Left ventricle myocardium inferior (tissue), 1 donor: Measurements from ENCODE around the gene SLC29A4. TPM values are rescaled to one million over a fixed set of nuclear protein-coding genes. Genes with fewer than 3 reads are reported as not detected.
"Not testable (repeated sequence)": the region's sequence is repeated elsewhere in the genome, so short reads cannot be mapped to it uniquely, and the experiment has no call there.

ENCODE experiments used
- DNase-seq: peaks from one replicate; pipeline ENCODE4 v3.0.0-alpha.2; 2020
- H3K27ac ChIP-seq: fragments of 200-600 bp; replicated peaks from 2 replicates; pipeline ENCODE4 v1.8.0; 2021
- H3K27me3 ChIP-seq: fragments of 200-600 bp; 2 replicates; pipeline ENCODE4 v1.8.0; 2021; ENCODE audit warnings: low read depth
- H3K36me3 ChIP-seq: fragments of 200-600 bp; 2 replicates; pipeline ENCODE4 v1.8.0; 2021
- H3K4me1 ChIP-seq: fragments of 200-600 bp; 2 replicates; pipeline ENCODE4 v1.8.0; 2021
- H3K4me3 ChIP-seq: fragments of 200-600 bp; 2 replicates; pipeline ENCODE4 v1.8.0; 2021; ENCODE audit warnings: mild to moderate bottlenecking, moderate library complexity
- H3K9me3 ChIP-seq: fragments of 200-600 bp; replicated peaks from 2 replicates; pipeline ENCODE4 v1.8.0; 2021
- intact Hi-C: fragments of 100-400 bp; cut with micrococcal nuclease; formaldehyde crosslinking; loops from one replicate; pipeline ENCODE4 v1.11.0; 2022
- total RNA-seq: library from RNA; stranded (reverse); fragmentation: NEBNext Ultra II Directional; extraction: Animal tissue kit (Norgen Biotek cat#: 25700); gene quantifications from one replicate; pipeline ENCODE4 v1.2.1, GENCODE V29; 2021
- TF ChIP-seq, protein P1 (sequence below): fragments of 200-600 bp; IDR thresholded peaks from 2 replicates; pipeline ENCODE4 v1.8.0; 2021; ENCODE audit warnings: antibody characterized with exemption, mild to moderate bottlenecking, borderline replicate concordance
- donor health status: DM: no; HTN: yes; CAD: no; lungs with severe emphysema.

The SLC29A4 gene
- total RNA-seq, 1 donor from 2014 or later = 3.7 TPM

DNA sequence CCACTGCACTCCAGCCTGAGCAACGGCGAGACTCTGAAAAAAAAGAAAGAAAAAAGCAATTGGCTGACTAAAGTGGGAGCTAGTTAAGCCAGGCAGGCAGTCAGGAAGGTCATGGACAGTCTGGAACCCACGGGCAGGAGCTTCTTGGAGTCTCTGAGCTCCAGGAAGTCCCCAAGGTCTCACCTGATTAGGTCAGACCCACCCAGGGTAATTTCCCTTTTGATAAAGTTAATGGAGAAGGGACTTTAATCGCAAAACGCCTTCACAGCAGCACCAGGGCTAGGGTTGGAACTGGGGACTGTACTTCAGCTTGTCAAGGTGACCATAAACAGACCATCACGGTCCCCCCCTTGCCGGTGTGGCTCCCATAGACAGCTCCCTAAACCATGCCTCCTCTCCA lies 6.6 kb downstream of the SLC29A4 start:
- TF ChIP-seq, protein P1, sequence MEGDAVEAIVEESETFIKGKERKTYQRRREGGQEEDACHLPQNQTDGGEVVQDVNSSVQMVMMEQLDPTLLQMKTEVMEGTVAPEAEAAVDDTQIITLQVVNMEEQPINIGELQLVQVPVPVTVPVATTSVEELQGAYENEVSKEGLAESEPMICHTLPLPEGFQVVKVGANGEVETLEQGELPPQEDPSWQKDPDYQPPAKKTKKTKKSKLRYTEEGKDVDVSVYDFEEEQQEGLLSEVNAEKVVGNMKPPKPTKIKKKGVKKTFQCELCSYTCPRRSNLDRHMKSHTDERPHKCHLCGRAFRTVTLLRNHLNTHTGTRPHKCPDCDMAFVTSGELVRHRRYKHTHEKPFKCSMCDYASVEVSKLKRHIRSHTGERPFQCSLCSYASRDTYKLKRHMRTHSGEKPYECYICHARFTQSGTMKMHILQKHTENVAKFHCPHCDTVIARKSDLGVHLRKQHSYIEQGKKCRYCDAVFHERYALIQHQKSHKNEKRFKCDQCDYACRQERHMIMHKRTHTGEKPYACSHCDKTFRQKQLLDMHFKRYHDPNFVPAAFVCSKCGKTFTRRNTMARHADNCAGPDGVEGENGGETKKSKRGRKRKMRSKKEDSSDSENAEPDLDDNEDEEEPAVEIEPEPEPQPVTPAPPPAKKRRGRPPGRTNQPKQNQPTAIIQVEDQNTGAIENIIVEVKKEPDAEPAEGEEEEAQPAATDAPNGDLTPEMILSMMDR = no peak
- DNase-seq = no peak
- H3K4me3 ChIP-seq = no peak overlapping the region
- H3K27ac ChIP-seq = no peak overlapping the region
- intact Hi-C loops = no loop called here
- peaks cover 3% of the 10 kb centered on the region for H3K27me3 ChIP-seq
- peaks cover under 1% of the 10 kb centered on the region for H3K9me3 ChIP-seq
- H3K4me1 ChIP-seq = no peaks in the 10 kb centered on the region
- H3K36me3 ChIP-seq = no peaks in the 10 kb centered on the region

DNA sequence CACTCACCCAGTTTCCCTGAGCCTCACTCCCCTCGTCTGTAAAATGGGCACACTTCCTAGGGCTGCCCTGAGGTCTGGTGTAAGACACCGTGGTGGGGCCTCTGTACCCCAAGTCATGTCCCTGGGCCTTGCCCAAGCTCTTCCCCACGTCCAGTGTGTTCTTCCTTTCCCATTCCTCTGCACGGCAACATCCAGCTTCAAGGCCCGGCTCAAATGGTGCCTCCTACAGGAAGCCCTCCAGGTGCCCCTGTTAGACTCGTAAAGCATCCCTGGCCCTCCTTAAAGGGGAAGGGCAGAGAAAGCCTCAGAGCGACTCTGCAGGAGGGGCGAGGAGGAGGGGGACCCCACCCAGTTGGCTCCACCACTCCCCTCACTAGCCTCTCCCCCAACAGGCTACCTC lies 8.6 kb downstream of the SLC29A4 start:
- intact Hi-C loops = no loop called here
- TF ChIP-seq, protein P1 = no peak
- Histone ChIP-seq H3K36me3 (no peaks in the 10 kb centered on the region), H3K27me3 (peaks cover 17% of the 10 kb centered on the region), H3K27ac (no peak overlapping the region), H3K4me1 (no peaks in the 10 kb centered on the region), H3K9me3 (peaks cover 4% of the 10 kb centered on the region), H3K4me3 (no peak overlapping the region)
- no peak for DNase-seq

DNA sequence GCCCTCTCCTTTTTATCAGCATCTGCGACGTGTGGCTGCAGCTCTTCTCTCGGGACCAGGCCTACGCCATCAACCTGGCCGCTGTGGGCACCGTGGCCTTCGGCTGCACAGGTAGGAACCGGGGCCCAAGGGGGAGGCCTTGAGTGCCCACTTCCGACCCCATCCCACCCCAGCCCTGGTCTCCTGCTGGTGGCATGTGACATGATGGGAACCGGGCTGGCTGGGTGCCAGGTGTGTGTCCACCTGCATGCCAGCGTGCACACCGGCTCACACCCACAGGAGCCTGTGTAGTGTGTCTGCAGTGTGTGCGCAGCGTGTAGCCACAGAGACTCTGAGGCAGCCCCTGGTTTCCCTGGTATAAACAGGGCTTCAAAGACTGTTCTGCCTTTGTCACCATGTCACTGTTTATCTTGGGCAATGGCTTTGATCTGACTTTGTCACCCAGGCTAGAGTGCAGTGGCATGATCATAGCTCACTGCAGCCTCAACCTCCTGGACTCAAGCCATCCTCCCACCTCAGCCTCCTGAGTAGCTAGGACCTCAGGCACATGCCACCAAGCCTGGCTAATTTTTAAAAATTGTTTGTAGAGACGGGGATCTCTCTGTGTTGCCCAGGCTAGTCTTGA lies 9.1 kb downstream of the SLC29A4 start:
- DNase-seq, H3K4me3 ChIP-seq, H3K9me3 ChIP-seq, H3K4me1 ChIP-seq, H3K36me3 ChIP-seq, H3K27ac ChIP-seq, intact Hi-C loops: not testable (repeated sequence)
- H3K27me3 ChIP-seq = peaks cover 19% of the 10 kb centered on the region

DNA sequence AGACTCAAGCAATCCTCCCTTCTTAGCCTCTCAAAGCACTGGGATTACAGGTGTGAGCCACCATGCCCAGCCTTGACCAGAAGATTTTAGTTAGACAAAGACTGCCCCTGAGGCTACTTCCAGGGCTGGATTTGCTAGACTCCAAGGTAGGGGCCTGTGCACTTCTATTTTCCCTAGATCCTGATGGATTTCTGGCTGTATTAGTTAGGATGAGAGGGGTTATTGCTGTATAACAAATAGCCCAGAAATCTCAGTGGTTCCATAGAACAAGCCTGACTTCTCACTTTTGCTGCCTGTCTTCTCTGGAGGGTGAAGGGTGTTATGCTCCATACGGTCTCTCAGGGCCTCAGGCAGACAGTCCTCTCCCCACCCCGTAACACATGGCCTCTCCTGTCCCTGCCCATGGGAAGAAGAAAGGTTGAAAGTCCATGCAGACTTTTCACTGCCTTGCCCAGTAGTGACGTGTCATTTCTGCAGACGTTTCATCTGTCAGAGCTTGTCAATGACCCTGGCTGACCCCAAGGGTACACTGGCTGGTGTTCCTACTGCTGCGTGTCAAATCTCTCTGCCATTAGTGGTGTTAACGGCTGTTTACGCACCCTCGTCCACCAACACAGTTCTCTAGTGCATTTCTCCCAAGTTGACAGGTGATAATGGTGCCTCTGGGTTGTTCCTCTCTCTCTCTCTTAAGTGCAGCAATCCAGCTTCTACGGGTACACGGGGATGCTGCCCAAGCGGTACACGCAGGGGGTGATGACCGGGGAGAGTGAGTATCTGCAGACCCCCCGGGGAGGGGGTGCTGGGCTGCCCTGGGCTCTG lies 11.6 kb downstream of the SLC29A4 start:
- peaks cover 4% of the 10 kb centered on the region for H3K9me3 ChIP-seq
- no peak overlapping the region for H3K27ac ChIP-seq
- H3K36me3 ChIP-seq = no peaks in the 10 kb centered on the region
- H3K4me3 ChIP-seq = no peak overlapping the region
- H3K27me3 ChIP-seq = peaks cover 38% of the 10 kb centered on the region
- intact Hi-C loops = no loop called here
- TF ChIP-seq, protein P1 = no peak
- DNase-seq = no peak
- H3K4me1 ChIP-seq = no peaks in the 10 kb centered on the region

DNA sequence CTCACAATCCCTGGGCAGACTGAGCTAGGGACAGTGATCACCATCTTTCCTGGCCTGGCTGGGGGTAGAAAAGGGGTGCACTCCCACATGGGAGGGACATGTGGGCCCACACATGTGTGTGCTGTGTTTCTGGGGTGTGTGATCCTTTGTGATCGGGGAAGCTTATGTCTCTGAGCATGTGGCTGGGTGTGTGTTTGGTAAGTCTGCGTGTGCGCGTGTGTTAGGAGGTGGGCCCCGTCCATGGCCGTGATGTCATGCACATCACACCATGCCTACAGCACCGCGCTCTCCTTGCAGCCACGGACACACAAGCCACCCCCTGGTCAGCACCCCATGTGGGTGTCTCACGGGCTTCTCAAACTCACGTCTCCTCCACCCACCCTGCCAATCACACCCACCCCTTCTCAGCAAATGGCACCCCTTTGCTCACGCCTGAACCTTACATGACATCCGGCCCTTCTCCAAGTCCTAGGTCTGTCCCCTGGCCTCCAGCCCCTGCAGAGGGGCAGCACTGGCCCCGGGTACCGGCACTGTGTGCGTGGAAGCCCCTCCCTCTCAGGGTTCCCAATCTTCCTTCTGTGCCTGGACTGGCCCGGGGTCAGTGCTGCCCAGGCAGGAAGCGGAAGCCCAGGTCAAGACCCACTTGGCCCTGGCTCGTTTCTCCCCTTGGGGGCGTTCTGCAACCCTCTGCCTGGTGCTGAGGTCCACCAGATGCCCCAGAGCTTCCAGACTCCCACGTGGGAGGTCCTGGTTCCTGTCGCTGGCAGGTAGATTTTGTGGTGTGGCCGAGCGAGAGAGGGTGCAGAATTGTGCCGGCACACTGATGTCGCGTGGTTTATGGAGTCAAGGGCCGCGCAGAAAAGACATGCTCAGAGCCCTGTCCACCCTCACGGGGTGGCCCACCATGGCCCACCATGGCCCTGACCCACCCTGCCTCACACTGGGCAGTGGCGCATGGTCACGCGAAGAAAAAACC lies 12.6 kb downstream of the SLC29A4 start:
- intact Hi-C loops = no loop called here
- H3K36me3 ChIP-seq = no peaks in the 10 kb centered on the region
- H3K4me3 ChIP-seq = no peak overlapping the region
- DNase-seq = no peak
- H3K27ac ChIP-seq = no peak overlapping the region
- H3K9me3 ChIP-seq = peaks cover 4% of the 10 kb centered on the region
- peaks cover 38% of the 10 kb centered on the region for H3K27me3 ChIP-seq
- H3K4me1 ChIP-seq = no peaks in the 10 kb centered on the region
- TF ChIP-seq, protein P1 = no peak
